ENCODE data around the gene EIF2B1. TPM values are rescaled to one million over a fixed set of nuclear protein-coding genes. Genes with fewer than 3 reads are reported as not detected.

EIF2B1 gene
- total and polyA plus RNA-seq, 9 of the 15 experiments (the other 6 are each of a cell fraction or from before 2014, with no cell fraction given) = 35.7 to 195 (median 67.8) TPM

DNA sequence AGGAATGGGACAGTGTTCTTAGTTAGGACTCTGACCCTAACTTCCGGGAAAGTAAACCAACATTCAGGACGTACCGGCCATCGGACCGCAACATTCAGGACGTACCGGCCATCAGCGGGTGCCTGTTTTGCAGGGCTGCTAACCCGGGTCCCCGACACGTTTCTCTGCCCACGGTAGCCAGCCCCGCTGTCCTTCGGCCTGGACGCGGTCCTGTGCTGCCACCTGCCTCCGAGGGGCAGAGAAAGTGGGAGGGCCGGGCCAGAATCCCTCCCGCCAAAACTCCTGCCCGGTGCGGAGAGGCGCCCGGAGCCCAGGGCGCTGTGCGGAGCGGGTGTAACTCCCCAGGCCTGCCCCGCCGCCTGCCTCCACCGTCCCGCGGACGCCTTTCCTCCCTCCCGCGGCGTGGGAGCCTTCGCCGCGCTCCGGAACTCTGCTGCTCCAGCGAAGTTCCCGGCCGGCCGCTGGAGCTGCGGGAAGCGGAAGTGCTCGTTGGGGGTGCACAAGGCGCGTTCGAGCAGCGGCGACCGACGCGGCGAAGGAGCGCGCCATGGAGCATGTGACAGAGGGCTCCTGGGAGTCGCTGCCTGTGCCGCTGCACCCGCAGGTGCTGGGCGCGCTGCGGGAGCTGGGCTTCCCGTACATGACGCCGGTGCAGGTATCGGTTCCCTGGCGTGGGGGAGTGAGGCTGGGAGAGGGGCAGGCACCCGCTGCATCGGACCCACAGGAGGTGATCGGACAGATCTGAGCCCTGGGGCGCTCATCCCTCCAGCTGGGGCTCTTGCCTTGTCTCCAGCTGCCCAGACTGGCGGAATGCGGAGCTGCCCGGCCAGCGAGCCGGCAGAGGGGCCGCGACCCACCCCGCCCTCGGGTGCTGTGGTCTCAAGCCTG, 31.6 kb downstream of the EIF2B1 start, which contains the start of gene DDX55 (continued):
- TF ChIP-seq, protein P1, sequence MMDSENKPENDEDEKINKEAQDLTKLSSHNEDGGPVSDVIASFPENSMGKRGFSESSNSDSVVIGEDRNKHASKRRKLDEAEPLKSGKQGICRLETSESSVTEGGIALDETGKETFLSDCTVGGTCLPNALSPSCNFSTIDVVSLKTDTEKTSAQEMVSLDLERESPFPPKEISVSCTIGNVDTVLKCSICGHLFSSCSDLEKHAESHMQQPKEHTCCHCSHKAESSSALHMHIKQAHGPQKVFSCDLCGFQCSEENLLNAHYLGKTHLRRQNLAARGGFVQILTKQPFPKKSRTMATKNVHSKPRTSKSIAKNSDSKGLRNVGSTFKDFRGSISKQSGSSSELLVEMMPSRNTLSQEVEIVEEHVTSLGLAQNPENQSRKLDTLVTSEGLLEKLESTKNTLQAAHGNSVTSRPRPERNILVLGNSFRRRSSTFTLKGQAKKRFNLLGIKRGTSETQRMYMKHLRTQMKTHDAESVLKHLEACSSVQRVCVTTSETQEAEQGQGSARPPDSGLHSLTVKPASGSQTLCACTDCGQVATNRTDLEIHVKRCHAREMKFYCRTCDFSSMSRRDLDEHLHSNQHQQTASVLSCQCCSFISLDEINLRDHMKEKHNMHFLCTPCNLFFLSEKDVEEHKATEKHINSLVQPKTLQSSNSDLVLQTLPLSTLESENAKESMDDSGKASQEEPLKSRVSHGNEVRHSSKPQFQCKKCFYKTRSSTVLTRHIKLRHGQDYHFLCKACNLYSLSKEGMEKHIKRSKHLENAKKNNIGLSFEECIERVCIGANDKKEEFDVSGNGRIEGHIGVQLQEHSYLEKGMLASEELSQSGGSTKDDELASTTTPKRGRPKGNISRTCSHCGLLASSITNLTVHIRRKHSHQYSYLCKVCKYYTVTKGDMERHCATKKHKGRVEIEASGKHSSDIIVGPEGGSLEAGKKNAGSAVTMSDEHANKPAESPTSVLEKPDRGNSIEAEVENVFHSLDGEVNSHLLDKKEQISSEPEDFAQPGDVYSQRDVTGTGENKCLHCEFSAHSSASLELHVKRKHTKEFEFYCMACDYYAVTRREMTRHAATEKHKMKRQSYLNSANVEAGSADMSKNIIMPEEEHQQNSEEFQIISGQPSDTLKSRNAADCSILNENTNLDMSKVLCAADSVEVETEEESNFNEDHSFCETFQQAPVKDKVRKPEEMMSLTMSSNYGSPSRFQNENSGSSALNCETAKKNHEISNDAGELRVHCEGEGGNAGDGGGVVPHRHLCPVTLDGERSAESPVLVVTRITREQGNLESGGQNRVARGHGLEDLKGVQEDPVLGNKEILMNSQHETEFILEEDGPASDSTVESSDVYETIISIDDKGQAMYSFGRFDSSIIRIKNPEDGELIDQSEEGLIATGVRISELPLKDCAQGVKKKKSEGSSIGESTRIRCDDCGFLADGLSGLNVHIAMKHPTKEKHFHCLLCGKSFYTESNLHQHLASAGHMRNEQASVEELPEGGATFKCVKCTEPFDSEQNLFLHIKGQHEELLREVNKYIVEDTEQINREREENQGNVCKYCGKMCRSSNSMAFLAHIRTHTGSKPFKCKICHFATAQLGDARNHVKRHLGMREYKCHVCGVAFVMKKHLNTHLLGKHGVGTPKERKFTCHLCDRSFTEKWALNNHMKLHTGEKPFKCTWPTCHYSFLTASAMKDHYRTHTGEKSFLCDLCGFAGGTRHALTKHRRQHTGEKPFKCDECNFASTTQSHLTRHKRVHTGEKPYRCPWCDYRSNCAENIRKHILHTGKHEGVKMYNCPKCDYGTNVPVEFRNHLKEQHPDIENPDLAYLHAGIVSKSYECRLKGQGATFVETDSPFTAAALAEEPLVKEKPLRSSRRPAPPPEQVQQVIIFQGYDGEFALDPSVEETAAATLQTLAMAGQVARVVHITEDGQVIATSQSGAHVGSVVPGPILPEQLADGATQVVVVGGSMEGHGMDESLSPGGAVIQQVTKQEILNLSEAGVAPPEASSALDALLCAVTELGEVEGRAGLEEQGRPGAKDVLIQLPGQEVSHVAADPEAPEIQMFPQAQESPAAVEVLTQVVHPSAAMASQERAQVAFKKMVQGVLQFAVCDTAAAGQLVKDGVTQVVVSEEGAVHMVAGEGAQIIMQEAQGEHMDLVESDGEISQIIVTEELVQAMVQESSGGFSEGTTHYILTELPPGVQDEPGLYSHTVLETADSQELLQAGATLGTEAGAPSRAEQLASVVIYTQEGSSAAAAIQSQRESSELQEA (IDR thresholded peaks at IDR 0.05; ENCODE audit: low read depth) = peak; percentile 46; the same call in 1 of the 2 replicates
- TF ChIP-seq, protein P2, sequence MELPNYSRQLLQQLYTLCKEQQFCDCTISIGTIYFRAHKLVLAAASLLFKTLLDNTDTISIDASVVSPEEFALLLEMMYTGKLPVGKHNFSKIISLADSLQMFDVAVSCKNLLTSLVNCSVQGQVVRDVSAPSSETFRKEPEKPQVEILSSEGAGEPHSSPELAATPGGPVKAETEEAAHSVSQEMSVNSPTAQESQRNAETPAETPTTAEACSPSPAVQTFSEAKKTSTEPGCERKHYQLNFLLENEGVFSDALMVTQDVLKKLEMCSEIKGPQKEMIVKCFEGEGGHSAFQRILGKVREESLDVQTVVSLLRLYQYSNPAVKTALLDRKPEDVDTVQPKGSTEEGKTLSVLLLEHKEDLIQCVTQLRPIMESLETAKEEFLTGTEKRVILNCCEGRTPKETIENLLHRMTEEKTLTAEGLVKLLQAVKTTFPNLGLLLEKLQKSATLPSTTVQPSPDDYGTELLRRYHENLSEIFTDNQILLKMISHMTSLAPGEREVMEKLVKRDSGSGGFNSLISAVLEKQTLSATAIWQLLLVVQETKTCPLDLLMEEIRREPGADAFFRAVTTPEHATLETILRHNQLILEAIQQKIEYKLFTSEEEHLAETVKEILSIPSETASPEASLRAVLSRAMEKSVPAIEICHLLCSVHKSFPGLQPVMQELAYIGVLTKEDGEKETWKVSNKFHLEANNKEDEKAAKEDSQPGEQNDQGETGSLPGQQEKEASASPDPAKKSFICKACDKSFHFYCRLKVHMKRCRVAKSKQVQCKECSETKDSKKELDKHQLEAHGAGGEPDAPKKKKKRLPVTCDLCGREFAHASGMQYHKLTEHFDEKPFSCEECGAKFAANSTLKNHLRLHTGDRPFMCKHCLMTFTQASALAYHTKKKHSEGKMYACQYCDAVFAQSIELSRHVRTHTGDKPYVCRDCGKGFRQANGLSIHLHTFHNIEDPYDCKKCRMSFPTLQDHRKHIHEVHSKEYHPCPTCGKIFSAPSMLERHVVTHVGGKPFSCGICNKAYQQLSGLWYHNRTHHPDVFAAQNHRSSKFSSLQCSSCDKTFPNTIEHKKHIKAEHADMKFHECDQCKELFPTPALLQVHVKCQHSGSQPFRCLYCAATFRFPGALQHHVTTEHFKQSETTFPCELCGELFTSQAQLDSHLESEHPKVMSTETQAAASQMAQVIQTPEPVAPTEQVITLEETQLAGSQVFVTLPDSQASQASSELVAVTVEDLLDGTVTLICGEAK (IDR thresholded peaks at IDR 0.05) = peak; percentile 100
- TF ChIP-seq, protein P2 (CRISPR knock-in tag; IDR thresholded peaks at IDR 0.05) = no peak
- peak; percentile 96 for TF ChIP-seq CREB1 (IDR thresholded peaks at IDR 0.05)
- TF ChIP-seq CREB1 (CRISPR knock-in tag; IDR thresholded peaks at IDR 0.05) = peak; percentile 97
- 0 out of 2 replicates have a peak, but pooled peaks have one; percentile 32 for TF ChIP-seq ZNF239 (CRISPR knock-in tag; IDR thresholded peaks at IDR 0.05)
- peak; percentile 87 for TF ChIP-seq POLR2AphosphoS5 (IDR thresholded peaks at IDR 0.05; ENCODE audit: control insufficient read depth, insufficient read depth, low read depth, low read length)
- TF ChIP-seq TCFL5 (CRISPR knock-in tag; conservative IDR thresholded peaks at IDR 0.05) = no peak
- TF ChIP-seq ZNF431 (CRISPR knock-in tag; IDR thresholded peaks at IDR 0.05) = peak; percentile 76
- TF ChIP-seq ZBED1 (IDR thresholded peaks at IDR 0.05) = 0 out of 2 replicates have a peak, but pooled peaks have one; percentile 54
